ENCODE data around the gene CLSTN3.
A peak's percentile ranks its signal among the peaks of the same experiment; 100 is the strongest.

The CLSTN3 gene

GRCh38 chr12:7120166-7120565 is 10.0 kb upstream of the CLSTN3 start:
- no peaks in the 10 kb centered on the region for H3K27me3 Mint-ChIP-seq
- no peak for DNase-seq (ENCODE audit: low spot score in 2 of 2)
- H3K9me3 Mint-ChIP-seq: no peaks in the 10 kb centered on the region
- no peak for ATAC-seq (replicated peaks; ENCODE audit: extremely low read depth, poor library complexity, severe bottlenecking)
- no peaks in the 10 kb centered on the region for H3K4me1 Mint-ChIP-seq
- peaks cover 2% of the 10 kb centered on the region for H3K36me3 Mint-ChIP-seq (ENCODE audit: insufficient read depth)
- no peak overlapping the region for H3K27ac Mint-ChIP-seq (ENCODE audit: low read depth)
- H3K4me3 Mint-ChIP-seq: no peak overlapping the region

GRCh38 chr12:7121324-7121723 is 8.8 kb upstream of the CLSTN3 start:
- Mint-ChIP-seq H3K9me3 (no peaks in the 10 kb centered on the region), H3K4me1 (no peaks in the 10 kb centered on the region), H3K4me3 (no peak overlapping the region), H3K27ac (ENCODE audit: low read depth) (no peak overlapping the region), H3K27me3 (no peaks in the 10 kb centered on the region), H3K36me3 (ENCODE audit: insufficient read depth) (peaks cover 2% of the 10 kb centered on the region)
- DNase-seq (ENCODE audit: low spot score in 2 of 2) (no peak), ATAC-seq (replicated peaks; ENCODE audit: extremely low read depth, poor library complexity, severe bottlenecking) (no peak)

- DNase-seq (ENCODE audit: low spot score in 2 of 2) (no peak), ATAC-seq (replicated peaks; ENCODE audit: extremely low read depth, poor library complexity, severe bottlenecking) (no peak)
- Mint-ChIP-seq H3K4me3 (no peak overlapping the region), H3K9me3 (no peaks in the 10 kb centered on the region), H3K36me3 (ENCODE audit: insufficient read depth) (peaks cover 2% of the 10 kb centered on the region), H3K27me3 (no peaks in the 10 kb centered on the region), H3K4me1 (no peaks in the 10 kb centered on the region), H3K27ac (ENCODE audit: low read depth) (no peak overlapping the region)
These were observed 7.1 kb upstream of the CLSTN3 start for GRCh38 chr12:7122811-7123769.

- ATAC-seq (replicated peaks; ENCODE audit: extremely low read depth, poor library complexity, severe bottlenecking) (no peak), DNase-seq (ENCODE audit: low spot score in 2 of 2) (no peak)
- Mint-ChIP-seq H3K9me3 (no peaks in the 10 kb centered on the region), H3K27me3 (no peaks in the 10 kb centered on the region), H3K4me1 (peaks cover 7% of the 10 kb centered on the region), H3K4me3 (no peak overlapping the region), H3K27ac (ENCODE audit: low read depth) (no peak overlapping the region), H3K36me3 (ENCODE audit: insufficient read depth) (no peaks in the 10 kb centered on the region)
These were observed 6.2 kb upstream of the CLSTN3 start for GRCh38 chr12:7123806-7124522.

- H3K27ac Mint-ChIP-seq (ENCODE audit: low read depth): no peak overlapping the region
- peaks cover 14% of the 10 kb centered on the region for H3K4me1 Mint-ChIP-seq
- ATAC-seq (replicated peaks; ENCODE audit: extremely low read depth, poor library complexity, severe bottlenecking) (no peak), DNase-seq (ENCODE audit: low spot score in 2 of 2) (no peak)
- peaks cover 4% of the 10 kb centered on the region for H3K36me3 Mint-ChIP-seq (ENCODE audit: insufficient read depth)
- H3K4me3 Mint-ChIP-seq: no peak overlapping the region
- H3K9me3 Mint-ChIP-seq: no peaks in the 10 kb centered on the region
- H3K27me3 Mint-ChIP-seq: no peaks in the 10 kb centered on the region
These were observed 4.4 kb upstream of the CLSTN3 start for GRCh38 chr12:7125632-7126227.

- peaks cover 35% of the 10 kb centered on the region for H3K4me1 Mint-ChIP-seq
- H3K27ac Mint-ChIP-seq (ENCODE audit: low read depth): peak overlapping the region; percentile 9
- H3K36me3 Mint-ChIP-seq (ENCODE audit: insufficient read depth): peaks cover 9% of the 10 kb centered on the region
- no peaks in the 10 kb centered on the region for H3K9me3 Mint-ChIP-seq
- DNase-seq (ENCODE audit: low spot score in 2 of 2) (no peak), ATAC-seq (replicated peaks; ENCODE audit: extremely low read depth, poor library complexity, severe bottlenecking) (no peak)
- H3K27me3 Mint-ChIP-seq: no peaks in the 10 kb centered on the region
- peak overlapping the region; percentile 99 for H3K4me3 Mint-ChIP-seq
These were observed 2.1 kb upstream of the CLSTN3 start for GRCh38 chr12:7127916-7128626.

- ATAC-seq (replicated peaks; ENCODE audit: extremely low read depth, poor library complexity, severe bottlenecking): no peak
- H3K36me3 Mint-ChIP-seq (ENCODE audit: insufficient read depth): peaks cover 10% of the 10 kb centered on the region
- peaks cover 35% of the 10 kb centered on the region for H3K4me1 Mint-ChIP-seq
- H3K27me3 Mint-ChIP-seq: no peaks in the 10 kb centered on the region
- H3K27ac Mint-ChIP-seq (ENCODE audit: low read depth): peak within 1 kb of the TSS; percentile 96
- H3K4me3 Mint-ChIP-seq: peak within 1 kb of the TSS; percentile 99
- no peaks in the 10 kb centered on the region for H3K9me3 Mint-ChIP-seq
- no peak for DNase-seq (ENCODE audit: low spot score in 2 of 2)
These were observed 1.4 kb upstream of the CLSTN3 start, which contains the start of gene RBP5 for GRCh38 chr12:7128681-7129286. Gene RBP5 (minus strand): TSS chr12:7128889. CDS start chr12:7128775, 114 bp downstream.

- H3K4me3 Mint-ChIP-seq: peak overlapping the region; percentile 99
- peak; percentile 2 for ATAC-seq (replicated peaks; ENCODE audit: extremely low read depth, poor library complexity, severe bottlenecking)
These were observed 792 bp upstream of the CLSTN3 start for GRCh38 chr12:7129287-7129871.

GRCh38 chr12:7130701-7131501 is 730 bp downstream of the CLSTN3 start:
- no peak for DNase-seq (ENCODE audit: low spot score in 2 of 2)
- no peaks in the 10 kb centered on the region for H3K9me3 Mint-ChIP-seq
- H3K36me3 Mint-ChIP-seq (ENCODE audit: insufficient read depth): peaks cover 15% of the 10 kb centered on the region
- peak overlapping the region; percentile 99 for H3K4me3 Mint-ChIP-seq
- H3K27ac Mint-ChIP-seq (ENCODE audit: low read depth): peak overlapping the region; percentile 96
- ATAC-seq (replicated peaks; ENCODE audit: extremely low read depth, poor library complexity, severe bottlenecking): peak; percentile 34
- H3K4me1 Mint-ChIP-seq: peaks cover 40% of the 10 kb centered on the region
- H3K27me3 Mint-ChIP-seq: no peaks in the 10 kb centered on the region

More at GRCh38 chr12:7129287-7129871, 792 bp upstream of the CLSTN3 start:
- H3K9me3 Mint-ChIP-seq: no peaks in the 10 kb centered on the region
- DNase-seq (ENCODE audit: low spot score in 2 of 2): no peak
- peaks cover 10% of the 10 kb centered on the region for H3K36me3 Mint-ChIP-seq (ENCODE audit: insufficient read depth)
- H3K27ac Mint-ChIP-seq (ENCODE audit: low read depth): peak overlapping the region; percentile 96
- H3K27me3 Mint-ChIP-seq: no peaks in the 10 kb centered on the region
- H3K4me1 Mint-ChIP-seq: peaks cover 35% of the 10 kb centered on the region

GRCh38 chr12:7131502-7131866 is 1.3 kb downstream of the CLSTN3 start:
- Mint-ChIP-seq H3K36me3 (ENCODE audit: insufficient read depth) (peaks cover 15% of the 10 kb centered on the region), H3K27ac (ENCODE audit: low read depth) (peak overlapping the region; percentile 96), H3K27me3 (no peaks in the 10 kb centered on the region), H3K9me3 (no peaks in the 10 kb centered on the region), H3K4me3 (peak overlapping the region; percentile 99), H3K4me1 (peaks cover 40% of the 10 kb centered on the region)
- DNase-seq (ENCODE audit: low spot score in 2 of 2) (no peak), ATAC-seq (replicated peaks; ENCODE audit: extremely low read depth, poor library complexity, severe bottlenecking) (no peak)
